SKM-1 (cell line): ENCODE measurements around the gene FOXL3.
"Not testable (repeated sequence)": the region's sequence is repeated elsewhere in the genome, so short reads cannot be mapped to it uniquely, and the experiment has no call there.

Experiments
- DNase-seq: peaks from one replicate; lab custom pipeline; 2025; ENCODE audit not compliant: unreplicated experiment; lab: John Stamatoyannopoulos, UW

FOXL3 gene

GRCh38 chr7:335358-336148, 45.6 kb downstream of the FOXL3 start:
- no peak for DNase-seq

- DNase-seq: not testable (repeated sequence)
These were observed 46.2 kb downstream of the FOXL3 start for GRCh38 chr7:336149-336533.

- DNase-seq: no peak
These were observed 47.0 kb downstream of the FOXL3 start for GRCh38 chr7:336810-337566.

GRCh38 chr7:337567-337951, 47.6 kb downstream of the FOXL3 start:
- DNase-seq: no peak

GRCh38 chr7:338295-339061, 48.5 kb downstream of the FOXL3 start:
- DNase-seq: no peak

GRCh38 chr7:339062-339342, 49.0 kb downstream of the FOXL3 start:
- DNase-seq: no peak

- DNase-seq: no peak
These were observed 49.7 kb downstream of the FOXL3 start for GRCh38 chr7:339696-340095.

- no peak for DNase-seq
These were observed 50.4 kb downstream of the FOXL3 start for GRCh38 chr7:340200-340937.
